ENCODE measurements around the gene FBXO24. TPM values are rescaled to one million over a fixed set of nuclear protein-coding genes. Genes with fewer than 3 reads are reported as not detected.

FBXO24 gene
- total RNA-seq, 1 donor from 2014 or later: 0.46 TPM

DNA sequence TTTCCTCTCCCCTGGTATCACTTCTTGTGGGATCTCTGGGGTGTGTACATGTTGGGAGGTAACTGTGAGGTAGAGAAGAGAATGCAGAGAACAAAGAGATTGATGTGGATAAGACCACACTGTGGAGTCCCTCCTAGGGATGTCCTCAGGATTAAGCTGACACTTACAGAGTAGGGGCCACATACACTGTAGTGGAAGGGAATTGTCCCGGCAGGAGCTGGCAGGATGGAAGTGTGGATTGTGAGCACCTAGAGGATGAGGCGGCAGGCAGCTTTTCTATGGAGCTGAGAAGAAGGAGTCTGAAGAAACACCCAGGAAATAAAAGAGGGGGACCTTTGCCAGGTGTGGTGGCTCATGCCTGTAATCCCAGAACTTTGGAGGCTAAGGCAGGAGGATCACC, 33.6 kb upstream of the FBXO24 start:
- TF ChIP-seq, protein P1, sequence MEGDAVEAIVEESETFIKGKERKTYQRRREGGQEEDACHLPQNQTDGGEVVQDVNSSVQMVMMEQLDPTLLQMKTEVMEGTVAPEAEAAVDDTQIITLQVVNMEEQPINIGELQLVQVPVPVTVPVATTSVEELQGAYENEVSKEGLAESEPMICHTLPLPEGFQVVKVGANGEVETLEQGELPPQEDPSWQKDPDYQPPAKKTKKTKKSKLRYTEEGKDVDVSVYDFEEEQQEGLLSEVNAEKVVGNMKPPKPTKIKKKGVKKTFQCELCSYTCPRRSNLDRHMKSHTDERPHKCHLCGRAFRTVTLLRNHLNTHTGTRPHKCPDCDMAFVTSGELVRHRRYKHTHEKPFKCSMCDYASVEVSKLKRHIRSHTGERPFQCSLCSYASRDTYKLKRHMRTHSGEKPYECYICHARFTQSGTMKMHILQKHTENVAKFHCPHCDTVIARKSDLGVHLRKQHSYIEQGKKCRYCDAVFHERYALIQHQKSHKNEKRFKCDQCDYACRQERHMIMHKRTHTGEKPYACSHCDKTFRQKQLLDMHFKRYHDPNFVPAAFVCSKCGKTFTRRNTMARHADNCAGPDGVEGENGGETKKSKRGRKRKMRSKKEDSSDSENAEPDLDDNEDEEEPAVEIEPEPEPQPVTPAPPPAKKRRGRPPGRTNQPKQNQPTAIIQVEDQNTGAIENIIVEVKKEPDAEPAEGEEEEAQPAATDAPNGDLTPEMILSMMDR (IDR thresholded peaks at IDR 0.05): no peak
- Mint-ChIP-seq H3K4me3 (ENCODE audit: unreplicated experiment) (no peak overlapping the region), H3K27me3 (ENCODE audit: unreplicated experiment) (no peaks in the 10 kb centered on the region), H3K4me1 (ENCODE audit: unreplicated experiment) (peaks cover 10% of the 10 kb centered on the region), H3K9me3 (ENCODE audit: unreplicated experiment) (no peaks in the 10 kb centered on the region), H3K36me3 (ENCODE audit: unreplicated experiment) (peaks cover 6% of the 10 kb centered on the region), H3K27ac (ENCODE audit: unreplicated experiment) (no peak overlapping the region)
- DNase-seq (ENCODE audit: extremely low spot score, unreplicated experiment): no peak

DNA sequence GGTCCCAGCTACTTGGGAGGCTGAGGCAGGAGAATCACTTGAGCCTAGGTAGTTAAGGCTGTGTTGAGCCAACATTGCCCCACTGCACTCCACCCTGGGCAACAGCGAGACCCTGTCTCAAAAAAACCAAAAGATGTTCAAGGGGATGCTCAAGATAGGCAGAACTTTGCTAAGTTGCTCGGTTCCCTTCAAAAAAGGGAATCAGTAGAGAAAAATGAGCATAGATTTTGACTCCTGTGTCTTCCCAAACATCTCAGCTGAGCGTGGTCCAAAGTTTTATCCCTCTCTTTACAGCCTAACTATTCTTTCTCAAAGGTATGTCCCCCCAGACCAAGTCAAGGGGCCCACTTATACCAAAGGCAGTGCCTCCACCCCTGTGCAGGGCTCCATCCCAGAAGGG, 33.1 kb upstream of the FBXO24 start:
- Mint-ChIP-seq H3K27ac (ENCODE audit: unreplicated experiment) (no peak overlapping the region), H3K27me3 (ENCODE audit: unreplicated experiment) (no peaks in the 10 kb centered on the region), H3K9me3 (ENCODE audit: unreplicated experiment) (no peaks in the 10 kb centered on the region), H3K36me3 (ENCODE audit: unreplicated experiment) (peaks cover 6% of the 10 kb centered on the region), H3K4me3 (ENCODE audit: unreplicated experiment) (no peak overlapping the region), H3K4me1 (ENCODE audit: unreplicated experiment) (peaks cover 5% of the 10 kb centered on the region)
- TF ChIP-seq, protein P1 (IDR thresholded peaks at IDR 0.05): no peak
- no peak for DNase-seq (ENCODE audit: extremely low spot score, unreplicated experiment)

DNA sequence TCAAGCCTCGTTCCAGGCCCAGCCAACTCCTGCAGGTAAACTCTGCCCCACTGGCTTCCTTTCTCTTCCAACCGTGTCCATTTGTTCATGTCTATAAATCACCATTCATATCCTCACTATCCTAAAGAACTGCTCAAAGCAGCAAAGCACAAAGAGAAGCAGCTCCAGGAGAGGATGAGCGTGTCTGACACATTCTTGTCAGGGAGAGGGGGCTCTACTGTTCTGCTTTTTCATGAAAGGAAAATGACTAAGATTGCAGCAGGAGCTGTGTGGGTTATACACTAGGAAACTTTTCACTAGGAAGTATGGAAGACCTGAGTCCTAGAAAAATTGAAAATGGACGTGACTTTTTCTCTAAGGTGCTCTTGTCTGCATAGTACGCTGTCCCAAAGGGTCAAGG, 30.4 kb upstream of the FBXO24 start:
- H3K27me3 Mint-ChIP-seq (ENCODE audit: unreplicated experiment): no peaks in the 10 kb centered on the region
- H3K9me3 Mint-ChIP-seq (ENCODE audit: unreplicated experiment): no peaks in the 10 kb centered on the region
- no peak overlapping the region for H3K27ac Mint-ChIP-seq (ENCODE audit: unreplicated experiment)
- no peaks in the 10 kb centered on the region for H3K4me1 Mint-ChIP-seq (ENCODE audit: unreplicated experiment)
- peaks cover 6% of the 10 kb centered on the region for H3K36me3 Mint-ChIP-seq (ENCODE audit: unreplicated experiment)
- DNase-seq (ENCODE audit: extremely low spot score, unreplicated experiment): no peak
- TF ChIP-seq, protein P1 (IDR thresholded peaks at IDR 0.05): no peak
- no peak overlapping the region for H3K4me3 Mint-ChIP-seq (ENCODE audit: unreplicated experiment)

DNA sequence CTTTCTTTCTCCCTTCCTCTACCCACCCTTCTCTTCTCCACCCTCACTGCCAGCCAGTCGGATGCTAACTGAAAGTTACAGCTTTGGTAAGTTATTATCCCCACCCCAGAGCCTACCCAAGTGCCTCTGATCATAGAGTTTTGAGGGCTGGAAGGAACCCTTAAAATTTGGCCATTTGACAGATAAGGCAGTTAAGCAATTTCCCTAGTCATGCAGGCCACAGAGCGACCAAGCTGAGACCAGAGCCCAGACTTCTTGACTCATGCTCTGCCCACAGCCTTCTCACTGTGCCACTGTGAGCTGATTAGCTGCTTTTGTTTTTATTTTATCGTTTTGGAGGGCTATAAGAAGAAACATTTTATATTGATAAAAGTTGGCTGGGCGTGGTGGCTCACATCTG, 29.6 kb upstream of the FBXO24 start:
- Mint-ChIP-seq H3K27ac (ENCODE audit: unreplicated experiment) (no peak overlapping the region), H3K4me1 (ENCODE audit: unreplicated experiment) (no peaks in the 10 kb centered on the region), H3K4me3 (ENCODE audit: unreplicated experiment) (no peak overlapping the region), H3K9me3 (ENCODE audit: unreplicated experiment) (no peaks in the 10 kb centered on the region), H3K27me3 (ENCODE audit: unreplicated experiment) (no peaks in the 10 kb centered on the region), H3K36me3 (ENCODE audit: unreplicated experiment) (peaks cover 6% of the 10 kb centered on the region)
- DNase-seq (ENCODE audit: extremely low spot score, unreplicated experiment): no peak
- TF ChIP-seq, protein P1 (IDR thresholded peaks at IDR 0.05): no peak

DNA sequence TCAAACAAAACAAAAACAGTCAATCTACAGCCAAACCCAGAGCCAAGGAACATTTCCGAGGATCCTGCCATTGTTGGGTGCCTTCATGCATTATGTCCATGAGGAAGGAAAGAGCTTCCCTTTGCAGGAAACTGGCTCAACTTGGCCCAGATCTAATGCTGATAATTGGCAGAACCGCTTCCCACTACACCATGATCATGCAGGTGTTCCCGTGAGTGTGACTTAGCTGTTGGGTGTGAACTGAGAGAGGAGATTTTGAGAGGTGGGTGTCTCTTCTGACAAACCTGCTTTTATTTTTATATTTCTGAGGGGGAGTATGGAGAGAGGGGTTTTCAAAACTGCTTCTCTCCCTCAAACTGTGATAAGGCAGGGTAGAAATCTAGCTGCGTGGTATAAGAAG, 27.0 kb upstream of the FBXO24 start:
- H3K4me1 Mint-ChIP-seq (ENCODE audit: unreplicated experiment): peaks cover 2% of the 10 kb centered on the region
- no peaks in the 10 kb centered on the region for H3K9me3 Mint-ChIP-seq (ENCODE audit: unreplicated experiment)
- H3K4me3 Mint-ChIP-seq (ENCODE audit: unreplicated experiment): no peak overlapping the region
- H3K27me3 Mint-ChIP-seq (ENCODE audit: unreplicated experiment): no peaks in the 10 kb centered on the region
- H3K27ac Mint-ChIP-seq (ENCODE audit: unreplicated experiment): no peak overlapping the region
- TF ChIP-seq, protein P1 (IDR thresholded peaks at IDR 0.05): no peak
- no peak for DNase-seq (ENCODE audit: extremely low spot score, unreplicated experiment)
- peaks cover 2% of the 10 kb centered on the region for H3K36me3 Mint-ChIP-seq (ENCODE audit: unreplicated experiment)

Data from osteocyte (in vitro differentiated cells).